Gastroesophageal sphincter (tissue), 3 donors: ENCODE results near the gene C3orf20.

Experiments used
- POLR2A ChIP-seq, 2 donors: fragments of 450-650 bp; IDR thresholded peaks; one replicate each; pipeline ENCODE4 v1.6.1; 2017; ENCODE audit warnings: antibody characterized with exemption in 2 of 2, mild to moderate bottlenecking in 2 of 2, moderate library complexity in 1 of 2
- TF ChIP-seq, protein P1 (sequence below), 4 experiments: fragments of 200-600 bp in 2 of 4; fragments of 450-650 bp in 2 of 4; sonication (generic) in 1 of 4; IDR thresholded peaks; one replicate each; pipeline ENCODE4 v1.5.1; 2017 to 2019; ENCODE audit warnings: antibody characterized with exemption in 4 of 4, mild to moderate bottlenecking in 2 of 4, moderate library complexity in 2 of 4

- TF ChIP-seq, protein P1, sequence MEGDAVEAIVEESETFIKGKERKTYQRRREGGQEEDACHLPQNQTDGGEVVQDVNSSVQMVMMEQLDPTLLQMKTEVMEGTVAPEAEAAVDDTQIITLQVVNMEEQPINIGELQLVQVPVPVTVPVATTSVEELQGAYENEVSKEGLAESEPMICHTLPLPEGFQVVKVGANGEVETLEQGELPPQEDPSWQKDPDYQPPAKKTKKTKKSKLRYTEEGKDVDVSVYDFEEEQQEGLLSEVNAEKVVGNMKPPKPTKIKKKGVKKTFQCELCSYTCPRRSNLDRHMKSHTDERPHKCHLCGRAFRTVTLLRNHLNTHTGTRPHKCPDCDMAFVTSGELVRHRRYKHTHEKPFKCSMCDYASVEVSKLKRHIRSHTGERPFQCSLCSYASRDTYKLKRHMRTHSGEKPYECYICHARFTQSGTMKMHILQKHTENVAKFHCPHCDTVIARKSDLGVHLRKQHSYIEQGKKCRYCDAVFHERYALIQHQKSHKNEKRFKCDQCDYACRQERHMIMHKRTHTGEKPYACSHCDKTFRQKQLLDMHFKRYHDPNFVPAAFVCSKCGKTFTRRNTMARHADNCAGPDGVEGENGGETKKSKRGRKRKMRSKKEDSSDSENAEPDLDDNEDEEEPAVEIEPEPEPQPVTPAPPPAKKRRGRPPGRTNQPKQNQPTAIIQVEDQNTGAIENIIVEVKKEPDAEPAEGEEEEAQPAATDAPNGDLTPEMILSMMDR (IDR thresholded peaks at IDR 0.05): no peak
- no peak for TF ChIP-seq POLR2A (IDR thresholded peaks at IDR 0.05)
Measured at GRCh38 chr3:14761866-14762265, 86.9 kb downstream of the C3orf20 start.
